ENCODE data around the gene RAB9A.
A peak's percentile ranks its signal among the peaks of the same experiment; 100 is the strongest.

Gene RAB9A

DNA sequence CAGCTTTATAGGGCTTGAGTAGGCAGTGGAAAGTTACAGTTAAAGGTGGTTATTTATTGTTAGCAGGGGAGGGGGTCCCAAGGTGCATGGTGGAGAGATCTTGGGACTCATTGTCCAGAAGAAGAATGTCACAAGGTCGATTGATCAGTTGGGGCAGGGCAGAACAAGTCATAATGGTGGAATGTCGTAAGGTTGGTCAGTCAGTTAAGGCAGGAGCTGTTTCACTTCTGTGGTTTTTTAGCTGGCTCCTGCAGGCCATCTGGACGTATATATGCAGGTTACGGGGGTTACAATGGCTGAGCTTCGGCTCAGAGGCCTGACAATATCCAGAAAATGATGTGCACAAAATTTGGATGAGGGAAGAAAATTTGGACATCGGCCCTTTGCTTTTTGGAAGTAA lies 52.8 kb downstream of the RAB9A start:
- TF ChIP-seq SPI1 (IDR thresholded peaks at IDR 0.05; ENCODE audit: borderline replicate concordance, low read depth) (no peak), GABPA (IDR thresholded peaks at IDR 0.05; ENCODE audit: low read depth) (no peak), POLR2AphosphoS5 (IDR thresholded peaks at IDR 0.05; ENCODE audit: low read depth) (no peak)
- TF ChIP-seq, protein P1, sequence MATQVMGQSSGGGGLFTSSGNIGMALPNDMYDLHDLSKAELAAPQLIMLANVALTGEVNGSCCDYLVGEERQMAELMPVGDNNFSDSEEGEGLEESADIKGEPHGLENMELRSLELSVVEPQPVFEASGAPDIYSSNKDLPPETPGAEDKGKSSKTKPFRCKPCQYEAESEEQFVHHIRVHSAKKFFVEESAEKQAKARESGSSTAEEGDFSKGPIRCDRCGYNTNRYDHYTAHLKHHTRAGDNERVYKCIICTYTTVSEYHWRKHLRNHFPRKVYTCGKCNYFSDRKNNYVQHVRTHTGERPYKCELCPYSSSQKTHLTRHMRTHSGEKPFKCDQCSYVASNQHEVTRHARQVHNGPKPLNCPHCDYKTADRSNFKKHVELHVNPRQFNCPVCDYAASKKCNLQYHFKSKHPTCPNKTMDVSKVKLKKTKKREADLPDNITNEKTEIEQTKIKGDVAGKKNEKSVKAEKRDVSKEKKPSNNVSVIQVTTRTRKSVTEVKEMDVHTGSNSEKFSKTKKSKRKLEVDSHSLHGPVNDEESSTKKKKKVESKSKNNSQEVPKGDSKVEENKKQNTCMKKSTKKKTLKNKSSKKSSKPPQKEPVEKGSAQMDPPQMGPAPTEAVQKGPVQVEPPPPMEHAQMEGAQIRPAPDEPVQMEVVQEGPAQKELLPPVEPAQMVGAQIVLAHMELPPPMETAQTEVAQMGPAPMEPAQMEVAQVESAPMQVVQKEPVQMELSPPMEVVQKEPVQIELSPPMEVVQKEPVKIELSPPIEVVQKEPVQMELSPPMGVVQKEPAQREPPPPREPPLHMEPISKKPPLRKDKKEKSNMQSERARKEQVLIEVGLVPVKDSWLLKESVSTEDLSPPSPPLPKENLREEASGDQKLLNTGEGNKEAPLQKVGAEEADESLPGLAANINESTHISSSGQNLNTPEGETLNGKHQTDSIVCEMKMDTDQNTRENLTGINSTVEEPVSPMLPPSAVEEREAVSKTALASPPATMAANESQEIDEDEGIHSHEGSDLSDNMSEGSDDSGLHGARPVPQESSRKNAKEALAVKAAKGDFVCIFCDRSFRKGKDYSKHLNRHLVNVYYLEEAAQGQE (IDR thresholded peaks at IDR 0.05; ENCODE audit: insufficient replicate concordance, low read depth), result no peak
- no peaks in the 10 kb centered on the region for H3K27me3 ChIP-seq (ENCODE audit: insufficient read depth, poor library complexity, severe bottlenecking)
- H3K4me3 ChIP-seq (replicated peaks; ENCODE audit: insufficient read depth, low read length), result no peak overlapping the region
- no peak for DNase-seq (ENCODE audit: low read depth in 1 of 2, low spot score in 1 of 2)
- H3K27ac ChIP-seq (replicated peaks), result peak overlapping the region; percentile 54

DNA sequence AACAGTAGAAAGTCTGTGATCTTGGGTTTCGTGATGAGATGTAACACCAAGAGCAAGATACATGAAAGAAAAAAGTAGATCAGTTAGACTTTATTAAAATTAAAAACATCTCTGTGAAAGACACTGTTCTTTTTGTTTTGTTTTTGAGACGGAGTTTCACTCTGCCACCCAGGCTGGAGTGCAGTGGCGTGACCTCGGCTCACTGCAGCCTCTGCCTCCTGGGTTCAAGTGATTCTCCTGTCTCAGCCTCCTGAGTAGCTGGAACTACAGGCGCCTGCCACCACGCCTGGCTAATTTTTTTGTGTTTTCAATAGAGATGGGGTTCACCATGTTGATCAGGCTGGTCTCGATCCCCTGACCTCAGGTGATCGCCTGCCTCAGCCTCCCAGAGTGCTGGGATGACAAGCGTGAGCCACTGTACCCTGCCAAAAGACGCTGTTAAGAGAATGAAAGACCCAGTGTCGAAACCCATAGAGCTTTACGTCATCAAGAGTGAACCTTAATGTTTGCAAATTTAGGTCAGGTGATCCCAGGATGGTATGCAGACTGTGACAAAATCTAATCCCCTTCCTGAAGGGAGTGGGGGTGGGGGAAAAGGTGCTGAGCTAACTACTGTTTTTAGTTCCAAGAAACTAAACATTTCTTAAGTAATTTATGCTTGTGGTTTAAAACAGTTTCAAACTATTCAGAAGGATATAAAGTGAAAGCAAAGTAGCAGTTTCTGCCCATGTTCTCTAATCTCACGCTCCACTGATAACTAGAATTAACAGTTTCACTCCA lies 53.7 kb downstream of the RAB9A start:
- H3K4me3 ChIP-seq (replicated peaks; ENCODE audit: insufficient read depth, low read length), result no peak overlapping the region
- TF ChIP-seq, protein P1 (IDR thresholded peaks at IDR 0.05; ENCODE audit: insufficient replicate concordance, low read depth), result no peak
- no peak for TF ChIP-seq GABPA (IDR thresholded peaks at IDR 0.05; ENCODE audit: low read depth)
- TF ChIP-seq, protein P2, sequence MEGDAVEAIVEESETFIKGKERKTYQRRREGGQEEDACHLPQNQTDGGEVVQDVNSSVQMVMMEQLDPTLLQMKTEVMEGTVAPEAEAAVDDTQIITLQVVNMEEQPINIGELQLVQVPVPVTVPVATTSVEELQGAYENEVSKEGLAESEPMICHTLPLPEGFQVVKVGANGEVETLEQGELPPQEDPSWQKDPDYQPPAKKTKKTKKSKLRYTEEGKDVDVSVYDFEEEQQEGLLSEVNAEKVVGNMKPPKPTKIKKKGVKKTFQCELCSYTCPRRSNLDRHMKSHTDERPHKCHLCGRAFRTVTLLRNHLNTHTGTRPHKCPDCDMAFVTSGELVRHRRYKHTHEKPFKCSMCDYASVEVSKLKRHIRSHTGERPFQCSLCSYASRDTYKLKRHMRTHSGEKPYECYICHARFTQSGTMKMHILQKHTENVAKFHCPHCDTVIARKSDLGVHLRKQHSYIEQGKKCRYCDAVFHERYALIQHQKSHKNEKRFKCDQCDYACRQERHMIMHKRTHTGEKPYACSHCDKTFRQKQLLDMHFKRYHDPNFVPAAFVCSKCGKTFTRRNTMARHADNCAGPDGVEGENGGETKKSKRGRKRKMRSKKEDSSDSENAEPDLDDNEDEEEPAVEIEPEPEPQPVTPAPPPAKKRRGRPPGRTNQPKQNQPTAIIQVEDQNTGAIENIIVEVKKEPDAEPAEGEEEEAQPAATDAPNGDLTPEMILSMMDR (IDR thresholded peaks at IDR 0.05; ENCODE audit: insufficient read depth, low read length), result no peak
- TF ChIP-seq SPI1 (IDR thresholded peaks at IDR 0.05; ENCODE audit: borderline replicate concordance, low read depth), result no peak
- TF ChIP-seq POLR2AphosphoS5 (IDR thresholded peaks at IDR 0.05; ENCODE audit: low read depth), result no peak
- DNase-seq (ENCODE audit: low read depth in 1 of 2, low spot score in 1 of 2), result peak in 1 of 2 experiments; percentile 59
- peak overlapping the region; percentile 54 for H3K27ac ChIP-seq (replicated peaks)
- no peaks in the 10 kb centered on the region for H3K27me3 ChIP-seq (ENCODE audit: insufficient read depth, poor library complexity, severe bottlenecking)

DNA sequence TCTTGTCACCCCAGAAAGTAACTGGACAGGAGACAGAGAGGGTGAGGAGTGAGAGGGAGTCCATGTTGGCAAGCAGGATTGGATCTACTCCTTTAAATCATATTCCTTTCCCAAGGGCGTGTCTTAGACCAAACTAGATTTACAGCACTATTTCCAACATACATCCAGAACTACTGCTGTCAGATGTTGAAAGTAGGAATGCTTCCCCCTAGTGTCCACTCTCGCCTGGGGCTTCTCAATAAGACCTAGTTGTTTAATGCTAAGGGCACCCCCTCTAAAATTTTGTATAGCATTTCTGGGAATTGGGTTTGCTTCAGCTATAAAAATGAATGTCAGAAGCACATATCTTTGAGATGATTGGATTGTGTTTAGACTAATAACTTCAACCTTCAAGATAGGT lies 58.9 kb downstream of the RAB9A start:
- TF ChIP-seq GABPA (IDR thresholded peaks at IDR 0.05; ENCODE audit: low read depth) (no peak), POLR2AphosphoS5 (IDR thresholded peaks at IDR 0.05; ENCODE audit: low read depth) (no peak)
- TF ChIP-seq, protein P2 (IDR thresholded peaks at IDR 0.05; ENCODE audit: insufficient read depth, low read length), result peak; percentile 18
- H3K4me3 ChIP-seq (replicated peaks; ENCODE audit: insufficient read depth, low read length), result no peak overlapping the region
- DNase-seq (ENCODE audit: low read depth in 1 of 2, low spot score in 1 of 2), result peak in 1 of 2 experiments; percentile 48
- H3K27me3 ChIP-seq (ENCODE audit: insufficient read depth, poor library complexity, severe bottlenecking), result no peaks in the 10 kb centered on the region
- no peak overlapping the region for H3K27ac ChIP-seq (replicated peaks)

DNA sequence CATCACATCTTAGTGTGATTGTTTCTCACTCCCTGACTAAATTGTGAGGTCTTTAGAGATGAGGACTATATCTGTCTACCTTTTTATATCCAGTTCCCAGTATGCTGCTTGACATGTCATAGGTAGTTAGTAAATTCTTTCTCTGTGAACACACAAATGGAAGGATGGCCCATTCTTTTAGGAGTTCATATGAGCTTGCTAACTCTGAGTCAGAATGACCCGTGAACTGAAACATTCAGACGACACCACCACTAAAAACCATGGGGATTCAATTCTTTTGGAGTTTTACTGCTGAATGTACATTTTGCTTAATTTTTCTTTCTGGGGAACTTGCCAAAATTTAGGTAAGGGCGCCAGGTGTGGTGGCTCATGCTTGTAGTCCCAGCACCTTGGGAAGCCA lies 59.6 kb downstream of the RAB9A start:
- no peak for DNase-seq (ENCODE audit: low read depth in 1 of 2, low spot score in 1 of 2)
- Histone ChIP-seq H3K4me3 (replicated peaks; ENCODE audit: insufficient read depth, low read length) (no peak overlapping the region), H3K27ac (replicated peaks) (no peak overlapping the region), H3K27me3 (ENCODE audit: insufficient read depth, poor library complexity, severe bottlenecking) (no peaks in the 10 kb centered on the region)
- TF ChIP-seq, protein P2 (IDR thresholded peaks at IDR 0.05; ENCODE audit: insufficient read depth, low read length), result no peak
- TF ChIP-seq, protein P1 (IDR thresholded peaks at IDR 0.05; ENCODE audit: insufficient replicate concordance, low read depth), result no peak
- TF ChIP-seq GABPA (IDR thresholded peaks at IDR 0.05; ENCODE audit: low read depth), result no peak
- no peak for TF ChIP-seq SPI1 (IDR thresholded peaks at IDR 0.05; ENCODE audit: borderline replicate concordance, low read depth)
- no peak for TF ChIP-seq POLR2AphosphoS5 (IDR thresholded peaks at IDR 0.05; ENCODE audit: low read depth)

Data from HL-60 (cell line).